GM19452 (cell line): ENCODE data around the gene KCTD2.
"Not testable (repeated sequence)": the region's sequence is repeated elsewhere in the genome, so short reads cannot be mapped to it uniquely, and the experiment has no call there.

Source experiments
- ATAC-seq: cut with Tn5 transposase; IDR thresholded peaks from one replicate; pipeline ENCODE4 v1.9.1; 2021; ENCODE audit not compliant: unreplicated experiment

KCTD2 gene

DNA sequence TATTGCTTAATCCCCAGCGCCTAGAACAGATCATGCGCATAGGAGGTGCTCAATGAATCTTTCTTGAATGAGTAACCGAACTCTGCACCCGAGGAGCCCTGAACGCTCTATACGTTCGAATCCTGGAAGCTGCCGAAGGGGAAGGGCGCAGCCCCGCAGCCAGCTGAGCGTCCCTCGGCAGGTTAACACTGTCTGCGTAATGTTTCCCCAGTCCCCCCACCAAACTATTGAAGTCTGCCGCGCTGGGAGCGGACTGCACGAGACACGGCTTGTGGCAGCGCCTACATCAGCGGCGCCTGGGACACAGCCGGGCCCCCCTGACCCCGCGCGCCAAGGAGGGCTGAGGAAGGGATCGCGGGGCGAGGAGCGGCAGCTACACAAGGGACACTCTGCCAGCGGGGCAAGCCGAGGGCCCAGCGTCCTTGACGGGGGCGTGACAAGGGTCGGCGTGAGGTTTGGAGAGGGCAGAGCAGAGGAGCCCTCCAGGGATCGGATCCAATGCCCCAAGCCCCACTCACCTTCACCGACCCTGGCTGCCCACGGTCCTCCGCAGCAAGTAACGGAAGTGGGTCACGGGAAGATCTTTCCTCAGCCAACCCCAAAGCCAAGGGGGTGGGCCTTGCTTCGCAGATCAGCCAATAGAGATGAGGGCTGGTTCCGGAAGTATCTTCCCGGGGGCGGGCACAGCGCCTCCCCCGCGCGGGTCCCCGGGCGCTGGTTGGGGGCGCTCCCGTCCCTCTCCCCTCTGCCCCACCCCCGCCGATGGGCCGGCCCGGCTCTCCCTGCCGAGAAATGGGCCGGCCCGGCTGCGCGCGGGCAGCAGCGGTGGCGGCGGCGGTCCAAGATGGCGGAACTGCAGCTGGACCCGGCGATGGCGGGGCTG, at the start of gene KCTD2, which contains the start of gene ATP5PD:
KCTD2 (plus strand) TSS at position 819 of the 883 bp plus-strand sequence; CDS start at position 845, 26 bp downstream.
ATP5PD (minus strand) TSS at position 563 of the 883 bp plus-strand sequence. CDS start 4,319 bp downstream, outside the sequence.
- ATAC-seq: peak; percentile 93

DNA sequence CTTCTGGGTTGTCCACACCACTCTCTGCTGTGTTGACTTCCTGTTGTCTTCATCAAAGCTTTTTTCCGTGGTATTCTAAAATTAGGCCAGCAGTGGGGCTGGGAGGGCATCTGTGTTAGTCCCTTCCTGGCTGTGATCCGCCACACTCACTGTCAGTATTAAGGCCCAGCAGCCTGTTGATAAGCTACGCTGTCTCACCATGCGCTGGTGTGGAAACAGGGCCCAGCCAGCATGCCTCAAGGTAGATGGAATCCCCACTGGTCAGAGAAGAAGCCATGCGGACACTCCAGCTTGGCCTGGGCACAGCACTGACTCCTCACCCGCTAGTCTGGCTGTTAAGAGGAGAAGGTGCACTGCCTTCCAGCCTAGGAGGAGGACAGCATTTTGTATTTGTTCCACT, 48.2 kb upstream of the KCTD2 start:
- ATAC-seq: no peak

DNA sequence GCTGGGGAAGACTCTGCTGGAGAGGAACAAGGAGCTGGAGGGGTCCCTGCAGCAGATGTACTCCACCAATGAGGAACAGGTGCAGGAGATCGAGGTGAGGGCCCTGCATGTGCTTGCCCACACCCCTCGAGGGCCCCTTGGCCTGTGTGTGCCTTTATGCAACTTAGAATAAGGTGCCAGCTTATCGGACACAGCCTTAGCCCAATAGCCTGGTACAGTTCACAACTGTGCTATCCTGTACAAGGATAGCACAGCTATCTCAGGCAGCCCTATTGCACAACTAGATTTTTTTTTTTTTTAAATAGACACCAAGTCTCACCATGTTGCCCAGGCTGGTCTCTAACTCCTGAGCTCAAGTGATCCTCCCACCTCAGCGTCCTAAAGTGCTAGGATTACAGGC, 47.5 kb upstream of the KCTD2 start:
- no peak for ATAC-seq

- no peak for ATAC-seq
These were observed 44.8 kb upstream of the KCTD2 start for GRCh38 chr17:75001915-75002843.

- no peak for ATAC-seq
These were observed 43.7 kb upstream of the KCTD2 start for GRCh38 chr17:75003070-75003956.

- ATAC-seq: no peak
These were observed 43.1 kb upstream of the KCTD2 start for GRCh38 chr17:75003957-75004355.

- no peak for ATAC-seq
These were observed 42.7 kb upstream of the KCTD2 start for GRCh38 chr17:75004371-75004770.

DNA sequence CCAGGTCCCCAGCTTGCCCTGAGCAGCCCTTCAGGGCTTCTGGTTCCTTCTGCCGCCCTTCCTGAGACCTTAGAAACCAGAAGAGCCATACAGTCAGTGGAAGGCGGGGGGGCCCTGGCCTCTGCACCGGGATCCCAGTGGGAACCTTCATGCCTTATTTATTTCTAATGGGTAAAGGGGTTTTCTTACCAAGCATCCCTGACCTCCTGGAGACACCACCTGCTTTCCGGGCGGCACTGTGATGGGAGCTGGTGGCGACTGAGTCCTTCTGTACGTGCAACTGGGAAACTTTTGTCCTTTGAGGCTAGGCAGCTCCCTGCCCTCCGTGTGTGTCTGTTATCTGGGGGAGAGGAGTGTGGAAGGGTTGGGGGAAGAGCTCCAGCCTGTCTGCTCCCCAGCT, 41.7 kb upstream of the KCTD2 start:
- no peak for ATAC-seq

DNA sequence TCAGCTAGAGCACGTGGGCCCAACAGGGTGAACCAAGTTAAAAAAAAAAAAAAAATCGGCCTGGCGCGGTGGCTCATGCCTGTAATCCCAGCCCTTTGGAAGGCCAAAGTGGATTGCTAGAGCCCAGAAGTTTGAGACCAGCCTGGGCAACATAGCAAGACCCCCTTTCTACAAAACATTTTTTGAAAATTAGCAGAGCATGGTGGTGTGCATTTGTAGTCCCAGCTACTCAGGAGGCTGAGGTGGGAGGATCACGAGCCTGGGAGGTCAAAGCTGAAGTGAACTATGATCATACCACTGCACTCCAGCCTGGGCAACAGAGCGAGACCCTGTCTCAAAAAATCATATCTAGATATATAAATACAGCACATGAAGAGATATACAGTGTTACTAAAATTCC, 40.9 kb upstream of the KCTD2 start:
- ATAC-seq: not testable (repeated sequence)

- no peak for ATAC-seq
These were observed 40.4 kb upstream of the KCTD2 start for GRCh38 chr17:75006653-75007052.

DNA sequence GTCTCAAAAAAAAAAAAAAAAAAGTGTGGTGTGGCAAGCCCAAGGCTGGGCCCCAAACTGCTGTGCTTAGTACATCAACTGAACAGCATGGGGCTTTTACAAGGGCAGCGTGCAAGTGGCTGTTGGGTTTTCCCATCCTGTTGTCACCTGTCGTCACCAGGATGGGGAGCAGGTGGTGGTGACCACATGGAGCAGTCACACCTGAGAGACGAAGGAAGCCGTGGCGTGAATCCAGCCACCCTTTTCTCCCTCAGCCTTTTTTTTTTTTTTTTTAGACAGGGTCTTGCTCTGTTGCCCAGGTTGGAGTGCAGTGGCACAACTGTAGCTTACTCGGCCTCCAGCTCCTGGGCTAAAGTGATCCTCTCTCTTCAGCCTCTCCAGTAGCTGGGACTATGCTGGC, 38.7 kb upstream of the KCTD2 start:
- no peak for ATAC-seq

- ATAC-seq: no peak
These were observed 37.8 kb upstream of the KCTD2 start for GRCh38 chr17:75009139-75009724.

DNA sequence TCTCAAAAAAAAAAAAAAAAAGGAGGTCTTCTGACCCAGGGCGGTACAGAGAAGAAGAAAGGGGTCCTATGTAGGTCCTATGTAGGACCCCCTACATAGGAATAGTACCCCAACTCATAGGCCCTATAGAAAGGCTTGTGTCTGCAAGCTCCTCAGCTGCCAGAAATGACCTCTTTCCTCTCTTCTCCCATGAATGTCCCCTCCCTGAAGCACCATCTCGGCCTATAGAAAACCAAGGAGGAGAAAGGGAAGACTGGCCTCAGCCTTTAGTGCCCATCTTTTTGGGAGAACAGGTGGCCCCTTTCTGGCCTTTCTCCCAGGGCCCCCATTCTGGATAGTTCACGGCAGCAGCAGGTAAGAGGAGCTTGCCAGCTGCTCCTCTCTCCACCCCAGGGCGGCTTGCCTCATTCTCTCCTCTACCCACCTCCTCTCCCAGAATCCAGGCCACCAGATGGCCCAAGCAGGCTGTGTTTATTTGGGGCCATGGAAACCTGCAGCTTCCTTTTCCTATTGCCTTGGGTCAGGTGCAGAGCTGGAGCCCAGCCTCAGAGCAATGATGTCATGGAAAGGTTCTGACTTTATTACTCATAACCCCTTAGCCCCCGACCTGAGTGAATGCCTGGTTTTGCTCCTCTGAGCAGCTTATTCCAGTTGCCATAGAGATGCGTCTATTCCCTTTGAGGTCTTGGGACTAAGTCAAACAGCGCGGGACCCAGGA, 36.2 kb upstream of the KCTD2 start:
- ATAC-seq: no peak

DNA sequence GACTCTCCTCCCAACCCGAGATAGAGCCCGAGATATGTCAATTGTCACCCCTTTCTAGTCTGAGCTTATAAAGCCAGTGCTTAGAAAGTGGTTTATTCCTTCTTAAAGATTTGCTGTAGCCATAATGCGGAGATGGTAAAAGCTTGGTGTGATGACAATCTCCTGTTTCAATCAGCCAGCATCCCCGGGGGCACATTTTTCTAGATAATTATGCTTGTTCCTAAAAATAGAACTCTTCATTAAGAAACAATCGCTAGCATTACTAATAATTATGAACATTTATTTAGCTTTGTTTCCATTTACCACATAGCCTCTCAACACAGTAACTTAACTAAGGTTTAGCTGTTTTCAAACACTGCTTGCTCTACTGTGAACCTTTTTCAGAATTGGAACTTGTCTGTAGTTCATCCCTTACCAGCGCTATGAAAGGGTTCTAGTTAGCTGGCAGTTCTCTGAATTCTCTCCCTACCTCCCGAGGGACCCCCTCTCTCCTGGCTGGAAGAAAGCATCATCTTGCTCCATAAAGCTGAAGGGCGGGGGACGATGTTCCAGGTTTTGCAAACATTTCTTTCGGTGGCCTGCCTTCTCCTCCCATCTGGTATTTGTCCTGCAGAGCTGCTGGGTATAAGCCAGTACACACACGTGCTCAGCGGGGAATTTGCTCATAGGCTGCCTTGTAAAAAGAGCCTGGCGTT, 35.5 kb upstream of the KCTD2 start:
- no peak for ATAC-seq

DNA sequence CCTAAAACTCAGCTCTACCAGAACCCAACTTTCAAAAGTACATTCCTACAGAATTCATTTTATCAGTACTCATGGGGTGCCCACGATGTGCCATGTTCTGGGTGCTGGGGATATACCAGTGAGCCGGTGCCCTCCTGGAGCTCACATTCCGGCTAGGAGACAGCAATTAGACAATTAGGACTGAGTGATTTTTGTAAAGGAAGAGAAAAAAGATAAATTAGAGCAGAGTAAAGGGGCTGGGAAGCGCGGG, 35.0 kb upstream of the KCTD2 start:
- no peak for ATAC-seq

DNA sequence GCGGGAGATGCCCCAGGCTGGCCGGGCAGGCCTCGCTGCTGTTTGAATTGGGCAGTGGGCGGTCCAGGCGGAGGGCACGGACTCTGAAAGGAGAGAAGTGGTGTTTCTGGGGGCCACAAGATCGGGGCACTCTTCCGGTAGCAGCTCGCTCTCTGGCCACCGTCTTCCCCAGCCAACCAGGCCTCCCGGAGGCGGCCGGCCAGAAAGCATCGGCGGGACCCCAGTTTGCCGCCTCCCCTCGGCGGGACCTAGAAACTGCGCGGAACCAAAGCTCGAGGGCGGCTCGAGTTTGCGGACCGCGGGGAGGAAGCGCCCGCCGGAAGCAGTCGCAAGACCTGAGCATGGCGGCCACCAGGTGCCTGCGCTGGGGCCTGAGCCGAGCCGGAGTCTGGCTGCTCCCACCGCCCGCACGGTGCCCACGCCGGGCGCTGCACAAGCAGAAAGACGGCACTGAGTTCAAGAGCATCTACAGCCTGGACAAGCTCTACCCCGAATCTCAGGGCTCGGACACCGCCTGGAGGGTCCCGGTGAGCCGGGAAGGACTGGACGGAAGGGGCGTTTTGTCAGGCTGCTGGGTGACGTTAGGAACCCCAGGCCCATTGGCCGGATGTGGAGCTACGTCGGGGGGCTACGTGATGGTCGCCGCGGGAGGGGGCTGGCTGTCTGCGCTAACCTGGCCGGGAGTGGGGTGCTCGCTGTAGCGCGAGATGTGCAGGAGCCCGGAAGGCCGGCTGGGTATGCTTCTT, 34.5 kb upstream of the KCTD2 start, which contains the start of gene MRPL58:
MRPL58 (plus strand) TSS at position 325 of the 746 bp plus-strand sequence; CDS start at position 342, 17 bp downstream.
- peak; percentile 89 for ATAC-seq

DNA sequence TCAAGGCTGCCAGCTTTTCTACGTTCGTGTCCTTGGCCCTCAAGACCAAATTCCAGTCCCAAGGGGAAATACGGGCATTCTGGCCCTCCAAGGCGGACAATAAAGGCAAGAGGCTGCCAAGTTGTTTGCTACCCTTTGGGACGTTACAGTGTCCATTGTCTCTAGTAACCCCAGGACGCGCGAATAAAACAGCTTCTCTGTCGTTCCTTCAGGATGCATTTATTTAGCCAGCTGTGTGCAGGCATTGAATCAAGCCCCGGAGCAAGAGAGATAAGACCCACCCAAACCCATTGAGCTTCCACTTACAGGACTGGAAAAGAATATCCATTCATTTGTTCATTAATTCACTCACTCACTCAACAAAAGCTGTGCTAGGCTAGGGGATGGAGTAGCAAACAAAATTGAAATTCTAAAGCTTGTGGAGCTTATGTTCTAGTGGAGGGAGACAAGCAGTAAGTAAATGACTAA, 33.9 kb upstream of the KCTD2 start:
- no peak for ATAC-seq

- ATAC-seq: no peak
These were observed 27.9 kb upstream of the KCTD2 start for GRCh38 chr17:75019146-75019545.
